ENCODE measurements around the gene BCL7C. TPM values are rescaled to one million over a fixed set of nuclear protein-coding genes. Genes with fewer than 3 reads are reported as not detected.
A peak's percentile ranks its signal among the peaks of the same experiment; 100 is the strongest.

Gene BCL7C
- total RNA-seq, 1 experiment from 2014 or later, result 66.9 TPM

DNA sequence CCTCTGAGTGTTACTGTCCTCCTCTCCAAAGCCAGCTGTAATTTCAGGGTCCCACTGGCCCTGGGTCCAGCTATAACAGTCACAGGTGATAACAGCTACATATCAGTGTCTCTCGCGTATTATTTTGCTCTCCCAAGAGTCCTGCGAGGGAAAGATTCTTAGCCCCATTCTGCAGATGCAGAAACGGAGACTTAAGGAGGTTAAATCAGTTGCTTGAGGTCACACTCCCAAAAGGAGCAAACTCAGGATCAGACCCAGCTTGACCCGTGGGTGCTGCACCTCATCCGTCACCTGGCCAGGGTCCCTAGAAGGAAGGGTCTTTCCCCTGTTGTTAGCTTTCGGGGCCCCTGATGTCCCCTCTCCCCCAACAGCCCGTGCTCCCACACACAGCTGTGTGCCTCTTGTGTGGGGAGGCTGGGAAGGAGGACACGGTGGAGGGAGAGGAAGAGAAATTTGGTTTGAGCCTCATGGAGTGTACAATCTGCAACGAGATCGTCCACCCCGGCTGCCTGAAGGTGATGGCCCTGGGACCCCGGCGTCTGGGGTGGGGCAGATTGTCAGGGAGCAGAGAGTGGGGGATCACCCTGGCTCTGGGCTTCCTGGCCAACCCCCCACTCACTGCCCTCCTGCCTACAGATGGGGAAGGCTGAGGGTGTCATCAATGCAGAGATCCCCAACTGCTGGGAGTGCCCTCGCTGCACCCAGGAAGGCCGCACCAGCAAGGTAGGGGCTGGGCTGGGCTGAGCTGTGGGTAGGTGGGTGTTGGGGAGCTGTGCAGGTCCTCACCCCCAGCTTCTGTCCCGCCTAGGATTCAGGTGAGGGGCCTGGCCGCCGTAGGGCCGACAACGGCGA is 33.3 kb upstream of the BCL7C start:
- H3K27ac ChIP-seq, result no peak overlapping the region
- H3K79me2 ChIP-seq (ENCODE audit: low read depth), result peaks cover 14% of the 10 kb centered on the region
- CTCF ChIA-PET, result interaction anchor here (0.6 kb wide), 1 partner anchor 16 kb away, joined by 12 read pairs; no protein-coding TSS in a partner anchor
- H3K9me3 ChIP-seq (ENCODE audit: insufficient read depth, low read depth), result no peaks in the 10 kb centered on the region
- peaks cover 9% of the 10 kb centered on the region; the same call in 1 of the 2 replicates for H3F3A ChIP-seq (ENCODE audit: insufficient read depth, low read depth)
- BruUV-seq (replicated peaks), result no TSS peak
- intact Hi-C loops (cut with micrococcal nuclease; ENCODE audit: unreplicated experiment), result no loop called here
- no peaks in the 10 kb centered on the region for H3K27me3 ChIP-seq (ENCODE audit: insufficient read depth, low read depth)
- H3K36me3 ChIP-seq (ENCODE audit: low read depth), result peaks cover 24% of the 10 kb centered on the region; the same call in 1 of the 2 replicates
- no peak for DNase-seq
- POLR2A ChIA-PET (ENCODE audit: unreplicated experiment), result interaction anchor here (0.8 kb wide), 1 partner anchor 20 kb away, joined by 14 read pairs; no protein-coding TSS in a partner anchor
- TF ChIP-seq, protein P1, sequence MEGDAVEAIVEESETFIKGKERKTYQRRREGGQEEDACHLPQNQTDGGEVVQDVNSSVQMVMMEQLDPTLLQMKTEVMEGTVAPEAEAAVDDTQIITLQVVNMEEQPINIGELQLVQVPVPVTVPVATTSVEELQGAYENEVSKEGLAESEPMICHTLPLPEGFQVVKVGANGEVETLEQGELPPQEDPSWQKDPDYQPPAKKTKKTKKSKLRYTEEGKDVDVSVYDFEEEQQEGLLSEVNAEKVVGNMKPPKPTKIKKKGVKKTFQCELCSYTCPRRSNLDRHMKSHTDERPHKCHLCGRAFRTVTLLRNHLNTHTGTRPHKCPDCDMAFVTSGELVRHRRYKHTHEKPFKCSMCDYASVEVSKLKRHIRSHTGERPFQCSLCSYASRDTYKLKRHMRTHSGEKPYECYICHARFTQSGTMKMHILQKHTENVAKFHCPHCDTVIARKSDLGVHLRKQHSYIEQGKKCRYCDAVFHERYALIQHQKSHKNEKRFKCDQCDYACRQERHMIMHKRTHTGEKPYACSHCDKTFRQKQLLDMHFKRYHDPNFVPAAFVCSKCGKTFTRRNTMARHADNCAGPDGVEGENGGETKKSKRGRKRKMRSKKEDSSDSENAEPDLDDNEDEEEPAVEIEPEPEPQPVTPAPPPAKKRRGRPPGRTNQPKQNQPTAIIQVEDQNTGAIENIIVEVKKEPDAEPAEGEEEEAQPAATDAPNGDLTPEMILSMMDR (conservative IDR thresholded peaks at IDR 0.05), result no peak
- TF ChIP-seq EZH2 (IDR thresholded peaks at IDR 0.05; ENCODE audit: low read depth), result no peak
- no peak overlapping the region for H3K4me3 ChIP-seq
- H3K4me1 ChIP-seq (replicated peaks; ENCODE audit: insufficient read depth), result no peaks in the 10 kb centered on the region; the same call in 1 of the 2 replicates
- no peaks in the 10 kb centered on the region for H3K9me2 ChIP-seq (ENCODE audit: insufficient read depth)
- H2AFZ ChIP-seq, result no peak overlapping the region
- H4K20me1 ChIP-seq (ENCODE audit: insufficient read depth), result peaks cover 22% of the 10 kb centered on the region
- no peak overlapping the region for H3K4me2 ChIP-seq

DNA sequence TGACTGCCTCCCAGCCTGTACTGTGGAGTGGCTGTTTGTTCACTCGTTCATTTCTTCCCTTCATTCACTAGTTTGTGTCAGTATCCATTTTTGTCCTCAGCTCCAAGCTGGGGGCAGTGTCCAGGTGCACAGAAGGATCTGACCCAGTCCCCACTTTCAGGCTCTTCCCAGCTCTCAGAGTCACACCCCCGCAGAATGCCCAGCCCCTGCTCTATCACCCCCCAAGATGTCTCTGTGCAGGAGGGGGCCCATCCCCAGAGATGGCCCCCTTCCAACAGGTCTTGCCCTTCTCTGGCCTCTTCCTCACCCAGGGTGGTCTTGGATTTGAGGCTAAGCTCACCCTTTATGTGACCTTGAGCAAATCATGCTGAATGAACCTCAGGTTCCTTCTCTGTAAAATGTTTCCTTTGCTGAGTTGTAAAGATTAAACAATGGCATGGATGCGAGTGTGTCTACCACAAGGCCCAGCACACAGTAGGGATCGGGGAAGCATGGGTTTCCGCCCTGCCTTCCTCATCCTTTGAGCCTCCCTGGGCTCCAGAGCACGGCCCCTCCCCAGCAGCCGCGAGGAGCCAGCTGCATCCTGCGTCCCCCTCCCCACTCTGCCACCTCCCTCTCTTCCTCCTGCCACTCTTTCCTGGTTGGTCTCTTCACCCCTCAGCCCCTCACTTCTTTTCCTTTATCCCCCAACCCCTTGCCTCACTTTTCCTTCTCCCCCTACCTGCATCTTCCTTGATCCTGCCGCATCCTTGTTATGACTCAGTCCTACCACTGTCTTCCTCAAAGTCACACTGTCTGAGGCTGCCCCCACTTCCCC is 32.3 kb upstream of the BCL7C start:
- intact Hi-C loops (cut with micrococcal nuclease; ENCODE audit: unreplicated experiment), result no loop called here
- Histone ChIP-seq H3K79me2 (ENCODE audit: low read depth) (peaks cover 16% of the 10 kb centered on the region), H3K9me2 (ENCODE audit: insufficient read depth) (no peaks in the 10 kb centered on the region), H2AFZ (no peak overlapping the region), H4K20me1 (ENCODE audit: insufficient read depth) (peaks cover 20% of the 10 kb centered on the region), H3K27ac (no peak overlapping the region), H3K4me3 (no peak overlapping the region), H3K27me3 (ENCODE audit: insufficient read depth, low read depth) (no peaks in the 10 kb centered on the region), H3K4me2 (no peak overlapping the region), H3K9me3 (ENCODE audit: insufficient read depth, low read depth) (peaks cover 5% of the 10 kb centered on the region; the same call in 1 of the 2 replicates), H3K4me1 (replicated peaks; ENCODE audit: insufficient read depth) (no peaks in the 10 kb centered on the region; the same call in 1 of the 2 replicates), H3K36me3 (ENCODE audit: low read depth) (peaks cover 21% of the 10 kb centered on the region; the same call in 1 of the 2 replicates), H3F3A (ENCODE audit: insufficient read depth, low read depth) (peaks cover 16% of the 10 kb centered on the region; the same call in 1 of the 2 replicates)
- POLR2A ChIA-PET (ENCODE audit: unreplicated experiment), result no interaction called here
- no peak for DNase-seq
- CTCF ChIA-PET, result no interaction called here
- no peak for TF ChIP-seq EZH2 (IDR thresholded peaks at IDR 0.05; ENCODE audit: low read depth)
- TF ChIP-seq, protein P1 (conservative IDR thresholded peaks at IDR 0.05), result no peak
- TSS peak; percentile 17 for BruUV-seq (replicated peaks)

DNA sequence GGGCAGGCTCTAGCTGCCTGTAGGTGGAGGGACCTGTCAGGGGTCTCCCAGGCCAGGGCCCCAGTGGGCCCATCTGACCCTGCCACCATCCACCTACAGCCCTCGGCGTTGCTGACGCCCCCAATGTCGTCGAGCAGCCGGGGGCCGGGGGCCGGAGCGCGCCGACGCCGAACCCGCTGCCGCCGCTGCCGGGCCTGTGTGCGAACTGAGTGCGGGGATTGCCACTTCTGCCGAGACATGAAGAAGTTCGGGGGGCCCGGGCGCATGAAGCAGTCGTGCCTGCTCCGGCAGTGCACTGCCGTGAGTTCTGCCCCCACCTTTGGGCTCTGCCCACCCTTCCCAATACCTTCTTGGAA is 31.7 kb upstream of the BCL7C start:
- H4K20me1 ChIP-seq (ENCODE audit: insufficient read depth), result peaks cover 14% of the 10 kb centered on the region
- intact Hi-C loops (cut with micrococcal nuclease; ENCODE audit: unreplicated experiment), result no loop called here
- ChIA-PET POLR2A (ENCODE audit: unreplicated experiment) (no interaction called here), CTCF (no interaction called here)
- H3K79me2 ChIP-seq (ENCODE audit: low read depth), result peaks cover 16% of the 10 kb centered on the region
- H3K4me1 ChIP-seq (replicated peaks; ENCODE audit: insufficient read depth), result no peaks in the 10 kb centered on the region; the same call in 1 of the 2 replicates
- H3K4me3 ChIP-seq, result no peak overlapping the region
- H2AFZ ChIP-seq, result no peak overlapping the region
- TF ChIP-seq, protein P1 (conservative IDR thresholded peaks at IDR 0.05), result no peak
- no peak for TF ChIP-seq EZH2 (IDR thresholded peaks at IDR 0.05; ENCODE audit: low read depth)
- H3K9me3 ChIP-seq (ENCODE audit: insufficient read depth, low read depth), result peaks cover 5% of the 10 kb centered on the region; the same call in 1 of the 2 replicates
- H3K27ac ChIP-seq, result no peak overlapping the region
- BruUV-seq (replicated peaks), result no TSS peak
- H3F3A ChIP-seq (ENCODE audit: insufficient read depth, low read depth), result peaks cover 16% of the 10 kb centered on the region; the same call in 1 of the 2 replicates
- no peaks in the 10 kb centered on the region for H3K9me2 ChIP-seq (ENCODE audit: insufficient read depth)
- no peaks in the 10 kb centered on the region for H3K27me3 ChIP-seq (ENCODE audit: insufficient read depth, low read depth)
- peak overlapping the region; percentile 93; the same call in 1 of the 2 replicates for H3K4me2 ChIP-seq
- DNase-seq, result no peak
- peaks cover 15% of the 10 kb centered on the region; the same call in 1 of the 2 replicates for H3K36me3 ChIP-seq (ENCODE audit: low read depth)

Data from PC-9 (cell line).